Measurements from ENCODE around the gene GDPGP1.
"Not testable (repeated sequence)": the region's sequence is repeated elsewhere in the genome, so short reads cannot be mapped to it uniquely, and the experiment has no call there.

Gene GDPGP1

DNA sequence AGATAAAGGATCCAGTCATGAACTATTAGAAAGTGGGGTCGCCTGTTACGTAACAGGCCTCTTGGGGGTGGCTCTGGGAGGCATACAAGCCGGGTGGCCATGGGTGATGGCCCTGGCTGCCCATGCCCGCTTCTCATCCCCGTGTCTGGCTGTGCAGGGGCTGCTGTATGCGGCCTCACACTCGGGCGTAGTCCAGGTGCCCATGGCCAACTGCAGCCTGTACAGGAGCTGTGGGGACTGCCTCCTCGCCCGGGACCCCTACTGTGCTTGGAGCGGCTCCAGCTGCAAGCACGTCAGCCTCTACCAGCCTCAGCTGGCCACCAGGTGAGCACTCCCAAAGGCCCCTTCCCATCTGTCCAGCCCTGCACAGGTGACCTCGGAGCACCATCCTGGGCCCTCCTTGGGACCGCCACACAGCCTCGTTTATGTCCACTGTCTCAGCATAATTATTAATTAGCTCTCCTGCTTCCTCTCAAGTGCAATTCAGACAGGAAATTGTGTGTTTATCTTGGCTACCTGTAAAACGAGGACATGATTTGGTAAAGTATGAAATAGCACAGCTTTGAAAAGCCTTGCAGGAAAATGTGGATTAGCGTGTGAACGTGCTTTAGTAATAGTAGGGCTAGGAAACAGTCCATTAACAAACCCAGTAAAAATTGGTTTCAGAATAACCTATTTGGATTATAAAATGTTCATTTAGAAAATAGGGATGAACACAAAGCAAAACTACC lies 8.3 kb upstream of the GDPGP1 start:
- no peak for DNase-seq (ENCODE audit: low read depth)

- DNase-seq (ENCODE audit: low read depth), result no peak
Observed at GRCh38 chr15:90227336-90227735, 6.7 kb upstream of the GDPGP1 start.

- DNase-seq (ENCODE audit: low read depth), result no peak
Observed at GRCh38 chr15:90227816-90228772, 5.9 kb upstream of the GDPGP1 start.

GRCh38 chr15:90228960-90229359 lies 5.0 kb upstream of the GDPGP1 start:
- no peak for DNase-seq (ENCODE audit: low read depth)

DNA sequence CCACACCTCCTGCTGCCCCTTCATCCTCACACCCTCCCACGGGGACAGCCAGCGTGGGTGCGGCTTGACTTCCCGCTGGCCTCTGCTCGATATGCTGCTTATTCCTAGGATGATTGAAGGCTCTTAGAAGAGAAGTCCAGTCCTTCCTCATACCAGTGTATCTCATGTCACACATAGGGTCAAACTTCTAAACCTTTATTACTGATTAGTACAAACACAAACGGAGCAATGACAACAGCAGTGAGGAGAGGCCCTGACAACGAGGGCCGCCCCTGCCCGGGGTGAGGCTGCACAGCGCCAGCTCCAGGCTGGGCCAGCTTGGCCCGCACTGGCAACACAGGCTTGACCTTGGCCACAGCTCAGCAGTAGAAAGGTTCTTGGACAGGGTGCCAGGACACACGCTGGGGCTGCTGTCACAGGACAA lies 3.9 kb upstream of the GDPGP1 start:
- DNase-seq (ENCODE audit: low read depth), result no peak

GRCh38 chr15:90230610-90231009 lies 3.4 kb upstream of the GDPGP1 start:
- DNase-seq (ENCODE audit: low read depth), result no peak

DNA sequence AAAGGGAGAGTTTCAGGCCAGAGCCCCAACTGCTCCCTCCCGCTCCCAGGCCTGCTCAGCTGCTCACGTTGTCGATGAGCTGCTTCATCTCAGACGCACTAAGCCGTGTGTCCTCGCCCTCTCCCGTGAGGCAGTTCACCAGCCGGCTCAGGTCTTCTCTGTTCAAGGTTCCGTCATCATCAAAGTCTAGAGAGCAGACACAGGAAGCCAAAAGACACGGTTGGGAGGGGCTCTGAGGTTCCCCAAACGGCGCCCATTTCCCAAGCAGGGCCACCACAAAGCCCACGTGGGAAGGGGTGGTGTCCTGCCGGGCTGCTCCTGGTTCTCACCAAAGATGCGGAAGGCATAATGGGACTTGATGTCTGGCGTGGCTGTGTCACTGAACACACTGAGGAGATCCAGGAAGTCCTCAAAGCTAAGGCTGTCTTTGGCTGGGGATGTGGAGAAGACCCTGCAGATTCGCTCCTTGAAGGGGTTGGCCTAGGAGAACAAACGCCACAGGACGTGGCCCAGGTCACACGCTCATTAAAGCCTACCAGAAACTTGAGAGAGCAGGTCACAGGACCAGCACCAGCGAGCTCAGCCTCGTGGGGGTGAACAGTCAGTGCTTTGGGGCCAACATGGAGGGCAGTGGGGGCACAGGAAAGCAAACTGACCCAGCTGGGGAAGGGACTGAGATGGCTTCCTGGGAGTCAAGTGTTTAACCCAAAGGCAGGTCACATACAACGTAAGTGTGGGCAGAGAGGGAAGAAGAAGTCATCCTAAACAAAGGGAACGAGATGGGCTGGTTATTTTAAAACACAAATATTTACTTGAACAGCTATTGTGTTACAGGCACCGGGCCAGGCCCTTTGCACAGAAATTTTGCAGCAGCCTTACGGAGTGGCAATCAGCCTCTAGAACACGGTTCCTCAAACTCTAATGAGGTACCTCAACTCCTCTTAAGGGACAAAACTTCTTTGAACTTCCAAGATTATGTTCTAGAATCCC lies 2.7 kb upstream of the GDPGP1 start:
- DNase-seq (ENCODE audit: low read depth), result no peak

DNA sequence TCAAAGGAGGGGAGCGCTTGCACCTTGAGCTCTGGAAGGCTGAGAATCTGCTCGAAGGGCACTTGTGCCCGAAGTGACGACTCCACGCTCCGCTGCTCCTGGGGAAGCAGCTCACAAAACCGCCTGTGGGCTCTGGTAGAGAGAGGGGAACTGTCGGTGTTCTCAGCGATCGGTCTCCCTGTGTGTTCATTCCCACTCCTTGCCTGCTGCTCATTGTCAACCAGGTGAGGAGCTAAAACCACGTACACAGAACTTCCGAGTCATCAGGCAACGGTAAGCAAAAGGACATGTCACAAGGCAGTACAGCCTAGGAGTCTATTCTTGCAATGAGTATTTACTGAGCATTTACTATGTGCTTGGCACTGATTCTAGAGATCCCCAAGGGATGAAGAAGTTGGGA lies 1.8 kb upstream of the GDPGP1 start:
- no peak for DNase-seq (ENCODE audit: low read depth)

- DNase-seq (ENCODE audit: low read depth), result no peak
Observed at GRCh38 chr15:90232941-90233386, 1.0 kb upstream of the GDPGP1 start.

- DNase-seq (ENCODE audit: low read depth), result peak; percentile 92
Observed at GRCh38 chr15:90233387-90234095, 468 bp upstream of the GDPGP1 start, which contains the start of gene CIB1. Gene CIB1 (minus strand): TSS chr15:90233941. CDS start chr15:90233885, 56 bp downstream.

GRCh38 chr15:90239371-90239770 lies 5.4 kb downstream of the GDPGP1 start:
- no peak for DNase-seq (ENCODE audit: low read depth)

- DNase-seq (ENCODE audit: low read depth), result no peak
Observed at GRCh38 chr15:90240856-90241255, 6.8 kb downstream of the GDPGP1 start.

DNA sequence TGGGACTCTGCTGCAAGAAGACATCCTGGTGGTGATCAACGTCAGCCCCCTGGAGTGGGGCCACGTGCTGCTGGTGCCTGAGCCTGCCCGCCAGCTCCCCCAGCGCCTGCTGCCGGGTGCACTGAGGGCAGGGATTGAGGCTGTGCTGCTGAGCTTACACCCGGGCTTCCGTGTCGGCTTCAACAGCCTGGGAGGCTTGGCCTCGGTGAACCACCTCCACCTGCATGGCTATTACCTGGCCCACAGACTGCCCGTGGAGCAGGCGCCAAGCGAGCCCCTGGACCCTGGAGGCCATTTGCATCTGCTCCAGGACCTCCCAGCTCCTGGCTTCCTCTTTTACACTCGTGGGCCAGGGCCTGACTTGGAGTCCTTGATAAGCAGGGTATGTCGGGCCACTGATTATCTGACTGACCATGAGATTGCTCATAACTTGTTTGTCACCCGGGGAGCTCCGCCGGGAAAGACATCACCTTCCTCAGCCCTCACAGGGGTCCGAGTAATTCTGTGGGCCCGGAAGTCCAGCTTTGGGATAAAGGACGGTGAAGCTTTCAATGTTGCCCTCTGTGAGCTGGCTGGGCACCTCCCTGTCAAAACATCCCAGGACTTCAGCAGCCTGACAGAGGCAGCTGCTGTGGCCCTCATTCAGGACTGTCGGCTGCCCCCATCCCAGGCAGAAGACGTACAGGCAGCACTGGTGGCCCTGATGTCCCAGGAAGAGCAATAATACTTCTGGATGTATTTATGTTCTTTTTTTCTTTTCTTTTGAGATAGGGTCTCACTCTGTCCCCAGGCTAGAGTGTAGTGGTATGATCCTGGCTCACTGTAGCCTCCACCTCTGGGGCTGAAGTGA lies 7.6 kb downstream of the GDPGP1 start:
- DNase-seq (ENCODE audit: low read depth), result no peak

DNA sequence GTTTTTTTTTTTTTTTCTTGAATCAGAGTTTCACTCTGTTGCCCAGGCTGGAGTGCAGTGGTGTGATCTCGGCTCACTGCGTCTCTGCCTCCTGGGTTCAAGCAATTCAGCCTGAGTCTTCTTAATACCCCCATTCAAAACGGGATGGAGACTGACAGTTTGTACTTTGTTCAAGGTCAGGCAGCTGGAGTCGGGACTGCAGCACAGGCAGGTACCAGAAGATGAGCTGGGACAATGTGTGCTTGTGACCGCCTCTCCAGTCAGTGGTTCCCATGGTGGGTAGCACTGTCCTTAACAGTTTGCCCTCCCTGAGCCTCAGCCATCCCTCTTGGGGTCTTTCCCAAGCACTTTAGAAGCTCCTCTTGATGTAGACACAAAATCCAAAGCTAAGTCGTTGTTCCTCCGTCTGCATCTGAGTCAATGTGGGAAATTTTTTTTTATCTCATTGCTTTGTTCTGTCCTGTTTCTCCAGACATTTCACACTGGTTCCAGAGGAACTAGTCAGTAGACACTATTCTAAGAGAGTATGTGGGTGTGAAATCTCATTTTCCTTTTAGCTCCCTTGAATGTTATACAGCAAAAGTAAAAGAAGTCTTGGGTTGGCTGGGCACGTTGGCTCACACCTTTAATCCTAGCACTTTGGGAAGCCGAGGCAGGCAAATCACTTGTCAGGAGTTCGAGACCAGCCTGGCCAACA lies 10.1 kb downstream of the GDPGP1 start:
- no peak for DNase-seq (ENCODE audit: low read depth)

- no peak for DNase-seq (ENCODE audit: low read depth)
Observed at GRCh38 chr15:90248789-90249202, 14.8 kb downstream of the GDPGP1 start.

GRCh38 chr15:90249203-90249863 lies 15.3 kb downstream of the GDPGP1 start, which contains the start of gene TTLL13:
Gene TTLL13 (plus strand): TSS chr15:90249556. CDS start chr15:90250631, 1,075 bp downstream.
- peak; percentile 70 for DNase-seq (ENCODE audit: low read depth)

DNA sequence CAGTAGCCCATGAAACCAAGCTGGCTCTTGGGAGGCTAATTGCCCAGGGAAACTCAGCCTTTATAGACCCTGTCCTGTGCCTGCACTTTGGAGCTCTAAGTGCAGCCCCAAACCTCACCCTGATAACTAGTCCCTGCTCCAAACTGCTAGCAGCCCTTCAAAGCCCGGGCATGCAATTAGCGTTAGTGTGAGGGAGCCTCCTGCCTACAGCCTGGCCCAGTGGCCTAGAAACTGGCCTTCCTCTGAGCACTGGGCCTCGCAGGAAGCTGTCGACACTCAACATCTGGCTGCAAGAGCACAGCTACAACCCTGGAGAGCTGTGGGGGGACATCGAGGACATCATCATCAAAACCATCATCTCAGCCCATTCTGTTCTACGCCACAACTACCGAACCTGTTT lies 23.8 kb downstream of the GDPGP1 start:
- DNase-seq (ENCODE audit: low read depth), result no peak

- DNase-seq (ENCODE audit: low read depth), result no peak
Observed at GRCh38 chr15:90259524-90259923, 25.5 kb downstream of the GDPGP1 start.

GRCh38 chr15:90260731-90261130 lies 26.7 kb downstream of the GDPGP1 start:
- DNase-seq (ENCODE audit: low read depth), result not testable (repeated sequence)
